Measurements from ENCODE around the gene JPH4.

DNA sequence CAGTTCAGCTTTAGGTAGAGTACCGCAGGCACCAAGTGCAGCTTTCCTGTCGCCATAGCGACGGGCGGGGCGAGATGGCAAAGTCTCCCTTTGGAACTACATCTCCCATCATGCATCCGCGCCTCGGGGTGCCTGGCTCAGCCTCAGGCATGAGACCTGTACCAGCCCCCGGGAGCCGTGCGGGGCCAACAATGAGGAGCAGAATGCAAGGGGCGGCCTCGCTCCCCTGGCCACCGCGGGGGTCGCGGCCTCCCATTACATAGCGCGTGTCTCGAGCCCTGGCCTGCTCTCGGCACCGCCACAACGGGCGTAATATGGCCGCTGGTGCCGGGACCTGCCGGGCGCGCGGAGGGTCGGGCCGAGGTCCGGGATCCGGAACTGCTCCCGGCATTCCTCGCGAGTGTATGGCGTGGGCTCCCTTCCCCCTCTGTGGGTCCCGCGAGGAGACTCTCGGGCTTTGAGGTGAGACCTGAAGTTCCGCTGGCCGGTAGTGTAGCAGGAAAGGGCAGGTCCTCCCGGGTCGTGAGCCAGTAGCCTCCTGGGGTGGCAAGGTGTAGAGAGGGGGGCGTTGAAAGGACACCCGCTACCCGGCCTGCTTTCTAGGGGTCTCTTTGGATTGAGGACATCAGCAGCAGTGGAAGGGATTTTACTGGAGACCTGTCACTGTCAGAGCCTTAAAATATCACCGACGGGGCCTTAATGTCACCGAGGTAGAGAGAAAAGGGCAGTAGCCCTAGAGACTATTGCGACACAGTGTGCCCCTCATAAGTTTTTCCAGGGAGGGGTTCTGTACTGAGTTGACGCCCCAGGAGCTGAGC, 22.5 kb downstream of the JPH4 start, which contains the start of gene THTPA:
- TF ChIP-seq, protein P1, sequence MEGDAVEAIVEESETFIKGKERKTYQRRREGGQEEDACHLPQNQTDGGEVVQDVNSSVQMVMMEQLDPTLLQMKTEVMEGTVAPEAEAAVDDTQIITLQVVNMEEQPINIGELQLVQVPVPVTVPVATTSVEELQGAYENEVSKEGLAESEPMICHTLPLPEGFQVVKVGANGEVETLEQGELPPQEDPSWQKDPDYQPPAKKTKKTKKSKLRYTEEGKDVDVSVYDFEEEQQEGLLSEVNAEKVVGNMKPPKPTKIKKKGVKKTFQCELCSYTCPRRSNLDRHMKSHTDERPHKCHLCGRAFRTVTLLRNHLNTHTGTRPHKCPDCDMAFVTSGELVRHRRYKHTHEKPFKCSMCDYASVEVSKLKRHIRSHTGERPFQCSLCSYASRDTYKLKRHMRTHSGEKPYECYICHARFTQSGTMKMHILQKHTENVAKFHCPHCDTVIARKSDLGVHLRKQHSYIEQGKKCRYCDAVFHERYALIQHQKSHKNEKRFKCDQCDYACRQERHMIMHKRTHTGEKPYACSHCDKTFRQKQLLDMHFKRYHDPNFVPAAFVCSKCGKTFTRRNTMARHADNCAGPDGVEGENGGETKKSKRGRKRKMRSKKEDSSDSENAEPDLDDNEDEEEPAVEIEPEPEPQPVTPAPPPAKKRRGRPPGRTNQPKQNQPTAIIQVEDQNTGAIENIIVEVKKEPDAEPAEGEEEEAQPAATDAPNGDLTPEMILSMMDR (IDR thresholded peaks at IDR 0.05), result no peak
- peak in 2 of 3 donors; percentile 68 to 88 for TF ChIP-seq POLR2AphosphoS5 (IDR thresholded peaks at IDR 0.05)
- TF ChIP-seq POLR2A (IDR thresholded peaks at IDR 0.05), result peak in 1 of 4 donors; percentile 21

All from stomach (tissue), 4 donors.